Keratinocyte (primary cell): ENCODE measurements around the gene RGS6. TPM values are rescaled to one million over a fixed set of nuclear protein-coding genes. Genes with fewer than 3 reads are reported as not detected.

Source experiments
- DNase-seq: peaks from one replicate; pipeline ENCODE4 v3.0.0-alpha.2; 2011; ENCODE audit warnings: low read depth, missing footprints, low spot score
- FAIRE-seq: peaks from 2 replicates; lab custom pipeline; 2011; peaks lifted over from hg19 to GRCh38; lab: Jason Lieb, UNC
- H2AFZ ChIP-seq: 2 replicates; pipeline ENCODE4 v1.6.0; 2012; ENCODE audit warnings: low read length, control low read depth, inconsistent platforms; ENCODE audit not compliant: control insufficient read depth
- H3K27ac ChIP-seq: 2 replicates; pipeline ENCODE4 v1.5.1; 2011; ENCODE audit warnings: low read length; ENCODE audit not compliant: control insufficient read depth, insufficient read depth
- H3K27me3 ChIP-seq: 3 replicates; pipeline ENCODE4 v1.6.0; 2011; ENCODE audit warnings: low read length; ENCODE audit not compliant: control insufficient read depth, insufficient read depth; ENCODE audit errors: extremely low read depth
- H3K36me3 ChIP-seq, 2 experiments: 2 replicates in 1 of 2; 3 replicates in 1 of 2; pipeline ENCODE4 v1.5.1; 2011; ENCODE audit warnings: low read length in 2 of 2, mild to moderate bottlenecking in 1 of 2; ENCODE audit not compliant: control insufficient read depth in 2 of 2, insufficient read depth in 2 of 2; ENCODE audit errors: extremely low read depth in 1 of 2
- H3K4me1 ChIP-seq: 3 replicates; pipeline ENCODE4 v1.5.1; 2011; ENCODE audit warnings: low read length; ENCODE audit not compliant: control insufficient read depth, insufficient read depth; ENCODE audit errors: extremely low read depth
- H3K4me2 ChIP-seq: 3 replicates; pipeline ENCODE4 v1.6.0; 2011; ENCODE audit warnings: low read depth, low read length; ENCODE audit not compliant: control insufficient read depth, insufficient read depth; ENCODE audit errors: extremely low read depth
- H3K4me3 ChIP-seq, 3 experiments: fragments of 200-600 bp in 1 of 3; sonication (generic) in 1 of 3; 2 replicates in 2 of 3; 3 replicates in 1 of 3; pipeline ENCODE4 v1.5.1; 2011 to 2016; ENCODE audit warnings: low read length in 3 of 3, mild to moderate bottlenecking in 3 of 3, control low read depth in 2 of 3, inconsistent platforms in 1 of 3, low read depth in 1 of 3, mixed read lengths in 1 of 3, mixed run types in 1 of 3, moderate library complexity in 1 of 3; ENCODE audit not compliant: control insufficient read depth in 2 of 3, insufficient read depth in 2 of 3; ENCODE audit errors: extremely low read depth in 1 of 3
- H3K79me2 ChIP-seq: 2 replicates; pipeline ENCODE4 v1.6.0; 2012; ENCODE audit warnings: low read length; ENCODE audit not compliant: control insufficient read depth, insufficient read depth
- H3K9ac ChIP-seq: 3 replicates; pipeline ENCODE4 v1.6.0; 2011; ENCODE audit warnings: low read length; ENCODE audit not compliant: control insufficient read depth, insufficient read depth; ENCODE audit errors: extremely low read depth
- H3K9me1 ChIP-seq: 3 replicates; pipeline ENCODE4 v1.6.0; 2011; ENCODE audit warnings: low read length; ENCODE audit not compliant: control insufficient read depth, insufficient read depth; ENCODE audit errors: extremely low read depth
- H3K9me3 ChIP-seq: 2 replicates; pipeline ENCODE4 v1.5.1; 2012; ENCODE audit warnings: low read depth, low read length; ENCODE audit not compliant: control insufficient read depth
- H4K20me1 ChIP-seq: 3 replicates; pipeline ENCODE4 v1.6.0; 2011; ENCODE audit warnings: low read length; ENCODE audit not compliant: control insufficient read depth, insufficient read depth; ENCODE audit errors: extremely low read depth
- EZH2 ChIP-seq: IDR thresholded peaks from one replicate; pipeline ENCODE4 v1.6.1; 2012; ENCODE audit warnings: inconsistent platforms, mild to moderate bottlenecking, low read length, moderate library complexity
- dilution Hi-C: fragments of 300-500 bp; cut with MboI; formaldehyde crosslinking; loops from one replicate; pipeline ENCODE4 v1.7.0; 2020; ENCODE audit warnings: low sequenced_read_pairs; ENCODE audit not compliant: extremely low pct_ligation_motif_present
- polyA plus RNA-seq, 5 experiments: library from polyadenylated mRNA; depleted of rRNA in 3 of 5; stranded (reverse) in 3 of 5; stranded (forward) in 1 of 5; unstranded in 1 of 5; fragments of >200 nt; gene quantifications; 1 replicate in 1 of 5; 2 replicates in 3 of 5; 3 replicates in 1 of 5; pipeline versions ENCODE4 v1.2.1 to v1.2.3, GENCODE V29; 2011 to 2012; ENCODE audit warnings: missing spikeins in 2 of 5, low read depth in 1 of 5, low replicate concordance in 1 of 5
- TF ChIP-seq, protein P1 (sequence below), 3 experiments: IDR thresholded peaks in 1 of 3; conservative IDR thresholded peaks in 1 of 3; optimal IDR thresholded peaks in 1 of 3; 2 replicates in 2 of 3; 3 replicates in 1 of 3; pipeline versions ENCODE3 to v1.5.1; 2011; ENCODE audit warnings: low read length in 3 of 3, mild to moderate bottlenecking in 3 of 3, moderate library complexity in 2 of 3, control low read depth in 1 of 3, inconsistent platforms in 1 of 3; ENCODE audit not compliant: insufficient read depth in 2 of 3; ENCODE audit errors: extremely low read depth in 1 of 3

RGS6 gene
- polyA plus RNA-seq, 1 donor (not counting 4 experiments of a cell fraction or from before 2014, with no cell fraction given), result not detected

DNA sequence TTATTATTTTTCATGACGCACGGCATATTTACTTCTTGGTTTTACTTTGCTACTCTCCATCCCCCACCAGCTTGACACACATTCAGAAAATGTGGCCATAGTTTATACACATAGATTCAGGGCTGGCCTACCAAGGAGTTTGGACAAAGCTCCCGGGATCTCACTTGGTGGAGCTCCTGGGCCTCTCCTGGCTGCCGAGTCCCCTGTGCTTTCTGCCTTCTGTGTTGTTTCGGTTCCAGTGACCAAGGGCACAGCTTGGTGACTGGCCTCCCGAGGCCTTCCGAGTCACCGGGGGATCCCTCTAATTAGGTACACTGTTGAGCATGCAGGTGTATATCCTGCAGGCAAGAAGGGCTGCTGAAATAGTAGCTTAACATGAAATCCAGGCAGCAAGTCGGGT lies 63.5 kb downstream of the RGS6 start:
- DNase-seq (no peak), FAIRE-seq (no peak)
- Histone ChIP-seq H3K9me3 (no peaks in the 10 kb centered on the region), H3K4me3 (no peak overlapping the region), H4K20me1 (no peaks in the 10 kb centered on the region), H3K79me2 (no peaks in the 10 kb centered on the region), H3K9ac (no peak overlapping the region), H3K27me3 (no peaks in the 10 kb centered on the region), H3K27ac (no peak overlapping the region), H3K36me3 (no peaks in the 10 kb centered on the region), H2AFZ (no peak overlapping the region), H3K9me1 (no peaks in the 10 kb centered on the region), H3K4me1 (no peaks in the 10 kb centered on the region), H3K4me2 (no peak overlapping the region)
- dilution Hi-C loops, result no loop called here
- TF ChIP-seq EZH2, result no peak
- TF ChIP-seq, protein P1, sequence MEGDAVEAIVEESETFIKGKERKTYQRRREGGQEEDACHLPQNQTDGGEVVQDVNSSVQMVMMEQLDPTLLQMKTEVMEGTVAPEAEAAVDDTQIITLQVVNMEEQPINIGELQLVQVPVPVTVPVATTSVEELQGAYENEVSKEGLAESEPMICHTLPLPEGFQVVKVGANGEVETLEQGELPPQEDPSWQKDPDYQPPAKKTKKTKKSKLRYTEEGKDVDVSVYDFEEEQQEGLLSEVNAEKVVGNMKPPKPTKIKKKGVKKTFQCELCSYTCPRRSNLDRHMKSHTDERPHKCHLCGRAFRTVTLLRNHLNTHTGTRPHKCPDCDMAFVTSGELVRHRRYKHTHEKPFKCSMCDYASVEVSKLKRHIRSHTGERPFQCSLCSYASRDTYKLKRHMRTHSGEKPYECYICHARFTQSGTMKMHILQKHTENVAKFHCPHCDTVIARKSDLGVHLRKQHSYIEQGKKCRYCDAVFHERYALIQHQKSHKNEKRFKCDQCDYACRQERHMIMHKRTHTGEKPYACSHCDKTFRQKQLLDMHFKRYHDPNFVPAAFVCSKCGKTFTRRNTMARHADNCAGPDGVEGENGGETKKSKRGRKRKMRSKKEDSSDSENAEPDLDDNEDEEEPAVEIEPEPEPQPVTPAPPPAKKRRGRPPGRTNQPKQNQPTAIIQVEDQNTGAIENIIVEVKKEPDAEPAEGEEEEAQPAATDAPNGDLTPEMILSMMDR (optimal IDR thresholded peaks at IDR 0.05 in 1 of 3, IDR thresholded peaks at IDR 0.05 in 1 of 3, conservative IDR thresholded peaks at IDR 0.05 in 1 of 3; ENCODE audit: extremely low read depth in 1 of 3, insufficient read depth in 2 of 3, low read length in 3 of 3), result no peak

DNA sequence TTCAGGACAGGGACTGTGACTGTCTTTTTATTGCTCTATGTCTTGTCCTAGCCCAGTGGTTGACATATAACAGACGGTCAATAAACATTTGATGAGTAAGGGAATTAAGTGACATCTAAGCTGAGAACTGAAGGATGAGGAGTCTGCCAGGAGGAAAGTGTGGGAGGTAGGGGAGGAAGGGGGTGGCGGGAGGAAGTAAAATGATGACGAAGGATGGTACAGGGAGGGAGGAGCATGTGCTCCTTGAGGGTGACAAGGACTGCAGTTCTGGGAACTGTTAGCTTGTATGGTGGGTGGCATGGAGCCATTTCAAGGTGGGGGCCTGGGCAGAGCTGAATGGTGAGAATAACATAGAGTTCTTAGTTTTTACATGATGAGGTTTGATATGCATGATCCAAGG lies 64.4 kb downstream of the RGS6 start:
- H4K20me1 ChIP-seq, result no peaks in the 10 kb centered on the region
- H3K4me2 ChIP-seq, result no peak overlapping the region
- dilution Hi-C loops, result no loop called here
- no peaks in the 10 kb centered on the region for H3K36me3 ChIP-seq
- no peak overlapping the region for H3K27ac ChIP-seq
- H3K79me2 ChIP-seq, result no peaks in the 10 kb centered on the region
- no peaks in the 10 kb centered on the region for H3K9me3 ChIP-seq
- no peaks in the 10 kb centered on the region for H3K4me1 ChIP-seq
- H3K4me3 ChIP-seq, result no peak overlapping the region
- H2AFZ ChIP-seq, result no peak overlapping the region
- no peak overlapping the region for H3K9ac ChIP-seq
- FAIRE-seq (no peak), DNase-seq (no peak)
- no peaks in the 10 kb centered on the region for H3K9me1 ChIP-seq
- no peaks in the 10 kb centered on the region for H3K27me3 ChIP-seq
- no peak for TF ChIP-seq EZH2
- TF ChIP-seq, protein P1 (optimal IDR thresholded peaks at IDR 0.05 in 1 of 3, IDR thresholded peaks at IDR 0.05 in 1 of 3, conservative IDR thresholded peaks at IDR 0.05 in 1 of 3; ENCODE audit: extremely low read depth in 1 of 3, insufficient read depth in 2 of 3, low read length in 3 of 3), result no peak
